Ovary (tissue), 9 donors: Measurements from ENCODE around the gene PPP1R37. TPM values are rescaled to one million over a fixed set of nuclear protein-coding genes. Genes with fewer than 3 reads are reported as not detected.

Source experiments
- DNase-seq, 5 donors: peaks; one replicate each; pipeline ENCODE4 v3.0.0-alpha.2; 2019 to 2020
- H3K27ac ChIP-seq, 2 donors: fragments of 200-600 bp; one replicate each; pipeline versions ENCODE4 v1.5.1 to v1.8.0; 2019 to 2022
- H3K27me3 ChIP-seq: fragments of 200-600 bp; one replicate; pipeline ENCODE4 v1.8.0; 2022
- H3K36me3 ChIP-seq: fragments of 200-600 bp; sonication (generic); one replicate; pipeline ENCODE4 v1.5.1; 2019
- H3K4me1 ChIP-seq: one replicate; pipeline ENCODE4 v1.8.1; 2013; ENCODE audit warnings: mild to moderate bottlenecking, moderate library complexity; ENCODE audit not compliant: insufficient read depth
- H3K4me3 ChIP-seq: fragments of 200-600 bp; sonication (generic); one replicate; pipeline ENCODE4 v1.5.1; 2017
- H3K9me3 ChIP-seq, 2 donors: fragments of 200-600 bp in 1 of 2; sonication (generic) in 1 of 2; one replicate each; pipeline versions ENCODE4 v1.5.1 to v1.8.1; 2013 to 2019; ENCODE audit warnings: mild to moderate bottlenecking in 1 of 2, moderate library complexity in 1 of 2
- CTCF ChIP-seq, 3 donors: fragments of 450-650 bp in 2 of 3; fragments of 200-600 bp in 1 of 3; IDR thresholded peaks; one replicate each; pipeline versions ENCODE4 v1.5.1 to v1.8.0; 2016 to 2022; ENCODE audit warnings: antibody characterized with exemption in 3 of 3, mild to moderate bottlenecking in 1 of 3
- EP300 ChIP-seq: sonication (generic); formaldehyde crosslinking; IDR thresholded peaks from one replicate; pipeline ENCODE4 v1.6.1; 2017; ENCODE audit warnings: antibody characterized with exemption
- POLR2A ChIP-seq: fragments of 450-650 bp; IDR thresholded peaks from one replicate; pipeline ENCODE4 v1.6.1; 2017; ENCODE audit warnings: antibody characterized with exemption, mild to moderate bottlenecking, moderate library complexity
- WGBS, 3 donors: extraction: QIAGEN DNeasy Blood & Tissue Kit in 1 of 3; methylation state at CpG; one replicate each; pipeline versions ENCODE4 v1.1.5 to v1.1.7; 2013 to 2017; 5-methylcytosine and 5-hydroxymethylcytosine counted together
- intact Hi-C, 4 donors: fragments of 100-400 bp; cut with DNase I; formaldehyde crosslinking; loops; one replicate each; pipeline versions ENCODE4 v1.11.0 to v1.15.1; 2022 to 2023
- polyA plus RNA-seq, 2 donors: library from polyadenylated mRNA; stranded (reverse); fragments of 200-250 nt in 1 of 2; fragments of 350-450 nt in 1 of 2; fragmentation: Illumina TruSeq in 1 of 2; extraction: RNeasy Lipid Tissue Mini Kit (QIAGEN cat#74804) in 1 of 2; gene quantifications; one replicate each; pipeline ENCODE4 v1.2.3, GENCODE V29; 2013 to 2014
- total RNA-seq, 7 donors: library from RNA; depleted of rRNA in 2 of 7; stranded (reverse); fragments of >200 nt in 2 of 7; fragmentation: NEBNext Ultra II Directional in 3 of 7; extraction: Animal tissue kit (Norgen Biotek cat#: 25700) in 3 of 7; gene quantifications; one replicate each; pipeline versions ENCODE4 v1.1.0 to v1.2.4, GENCODE V29; 2016 to 2023
- donor health status: DM: no; HTN: no; CAD: no; lungs with moderate emphysema.
- donor health status: DM: no; HTN: no; CAD: no.
- donor health status: Bipolar disorder and iron deficiency.
- donor health status: DM: yes; HTN: yes; CAD: no.
- donor health status: DM: no; HTN: no; CAD: no.
- donor health status: DM: yes; HTN: yes; CAD: no.

Gene PPP1R37
- total and polyA plus RNA-seq, 9 donors, result 5.5 to 28.4 (median 20.2) TPM

GRCh38 chr19:45159971-45160324 is 67.0 kb downstream of the PPP1R37 start:
- DNase-seq, result no peak
- H3K4me3 ChIP-seq, result no peak overlapping the region
- no peak overlapping the region for H3K27ac ChIP-seq
- 55 to 63% (median 58%) methylated on average over 10 of the region's 10 CpGs for WGBS, 3 donors
- H3K27me3 ChIP-seq, result no peaks in the 10 kb centered on the region
- intact Hi-C loops, result no loop called here
- H3K36me3 ChIP-seq, result no peaks in the 10 kb centered on the region
- TF ChIP-seq CTCF (IDR thresholded peaks at IDR 0.05) (no peak), POLR2A (no peak), EP300 (no peak)
- H3K9me3 ChIP-seq, result no peaks in the 10 kb centered on the region
- no peaks in the 10 kb centered on the region for H3K4me1 ChIP-seq

GRCh38 chr19:45160870-45161737 is 68.1 kb downstream of the PPP1R37 start, which contains the start of gene NKPD1:
Gene NKPD1 (minus strand): TSS chr19:45160982. CDS start chr19:45160150, 832 bp downstream.
- Histone ChIP-seq H3K4me3 (no peak within 1 kb of the TSS), H3K36me3 (no peaks in the 10 kb centered on the region), H3K4me1 (no peaks in the 10 kb centered on the region), H3K27me3 (no peaks in the 10 kb centered on the region), H3K27ac (no peak within 1 kb of the TSS), H3K9me3 (no peaks in the 10 kb centered on the region)
- intact Hi-C loops, result no loop called here
- no peak for DNase-seq
- WGBS, 3 donors, result 28 to 46% (median 30%) methylated on average over 26 to 29 of the region's 29 CpGs
- TF ChIP-seq CTCF (IDR thresholded peaks at IDR 0.05) (no peak), EP300 (no peak), POLR2A (no peak)

GRCh38 chr19:45161738-45162607 is 69.0 kb downstream of the PPP1R37 start:
- H3K4me3 ChIP-seq, result no peak overlapping the region
- peak in 3 of 5 donors; percentile 29 to 65 (median 53) for DNase-seq
- whole genome bisulfite sequencing, 3 donors, result 30 to 35% (median 35%) methylated on average over 32 of the region's 32 CpGs

More at GRCh38 chr19:45161738-45162607, 69.0 kb downstream of the PPP1R37 start:
- TF ChIP-seq CTCF (IDR thresholded peaks at IDR 0.05) (peak in 1 of 3 donors; percentile 16), POLR2A (no peak)
- H3K27ac ChIP-seq, result no peak overlapping the region
- no peaks in the 10 kb centered on the region for H3K27me3 ChIP-seq
- H3K9me3 ChIP-seq, result no peaks in the 10 kb centered on the region
- H3K36me3 ChIP-seq, result no peaks in the 10 kb centered on the region
- no peaks in the 10 kb centered on the region for H3K4me1 ChIP-seq
- intact Hi-C loops, result no loop called here
